ENCODE measurements around the gene ZNF134.

The ZNF134 gene

GRCh38 chr19:57613941-57614743 is at the start of gene ZNF134:
TSS of gene ZNF134 (plus strand) at chr19:57614242. CDS start at chr19:57619469, 5,227 bp downstream.
- peak; percentile 77 for DNase-seq (ENCODE audit: low read depth, low spot score)

GRCh38 chr19:57566396-57567265 is 47.4 kb upstream of the ZNF134 start:
- no peak for DNase-seq (ENCODE audit: low read depth, low spot score)

GRCh38 chr19:57570707-57571106 is 43.3 kb upstream of the ZNF134 start:
- no peak for DNase-seq (ENCODE audit: low read depth, low spot score)

- DNase-seq (ENCODE audit: low read depth, low spot score) = no peak
Measured at GRCh38 chr19:57572415-57572947, 41.6 kb upstream of the ZNF134 start.

GRCh38 chr19:57576661-57577060 is 37.4 kb upstream of the ZNF134 start:
- DNase-seq (ENCODE audit: low read depth, low spot score) = no peak

GRCh38 chr19:57578487-57579205 is 35.4 kb upstream of the ZNF134 start, which contains the start of gene ZNF416:
TSS of gene ZNF416 (minus strand) at chr19:57578911. CDS start at chr19:57578704, 207 bp downstream.
- DNase-seq (ENCODE audit: low read depth, low spot score) = peak; percentile 99

- no peak for DNase-seq (ENCODE audit: low read depth, low spot score)
Measured at GRCh38 chr19:57583104-57583520, 30.9 kb upstream of the ZNF134 start.

GRCh38 chr19:57583521-57584416 is 30.3 kb upstream of the ZNF134 start, which contains the start of gene ZIK1:
TSS of gene ZIK1 (plus strand) at chr19:57584145. CDS start at chr19:57584357, 212 bp downstream.
- peak; percentile 97 for DNase-seq (ENCODE audit: low read depth, low spot score)

GRCh38 chr19:57587529-57587928 is 26.5 kb upstream of the ZNF134 start:
- no peak for DNase-seq (ENCODE audit: low read depth, low spot score)

- DNase-seq (ENCODE audit: low read depth, low spot score) = no peak
Measured at GRCh38 chr19:57599377-57599760, 14.7 kb upstream of the ZNF134 start.

- peak; percentile 87 for DNase-seq (ENCODE audit: low read depth, low spot score)
Measured at GRCh38 chr19:57599761-57600383, 14.2 kb upstream of the ZNF134 start, which contains the start of gene ZNF530. TSS of gene ZNF530 (plus strand) at chr19:57599885. CDS start at chr19:57604346, 4,461 bp downstream.

- no peak for DNase-seq (ENCODE audit: low read depth, low spot score)
Measured at GRCh38 chr19:57606931-57607330, 7.1 kb upstream of the ZNF134 start.

- no peak for DNase-seq (ENCODE audit: low read depth, low spot score)
Measured at GRCh38 chr19:57611113-57611512, 2.9 kb upstream of the ZNF134 start.

- DNase-seq (ENCODE audit: low read depth, low spot score) = no peak
Measured at GRCh38 chr19:57615346-57615745, 1.3 kb downstream of the ZNF134 start.

GRCh38 chr19:57620673-57621348 is 6.8 kb downstream of the ZNF134 start:
- no peak for DNase-seq (ENCODE audit: low read depth, low spot score)

- DNase-seq (ENCODE audit: low read depth, low spot score) = no peak
Measured at GRCh38 chr19:57623091-57623490, 9.0 kb downstream of the ZNF134 start.

GRCh38 chr19:57632987-57633831 is 19.2 kb downstream of the ZNF134 start, which contains the start of gene ZNF211:
TSS of gene ZNF211 (plus strand) at chr19:57633168. CDS start at chr19:57633347, 179 bp downstream.
- peak; percentile 93 for DNase-seq (ENCODE audit: low read depth, low spot score)

GRCh38 chr19:57633832-57634131 is 19.7 kb downstream of the ZNF134 start:
- DNase-seq (ENCODE audit: low read depth, low spot score) = no peak

All from iPS DF 19.7 (cell line).